Cardiac atrium fibroblast (primary cell): ENCODE data around the gene OR7C1. TPM values are rescaled to one million over a fixed set of nuclear protein-coding genes. Genes with fewer than 3 reads are reported as not detected.

Experiments
- total RNA-seq: library from RNA; depleted of rRNA; stranded (reverse); fragments of >200 nt; gene quantifications from 2 replicates; pipeline ENCODE4 v1.2.3, GENCODE V29; 2015

The OR7C1 gene
- total RNA-seq = not detected in 2 replicates

GRCh38 chr19:14835011-14835410 lies at the start of gene OR7C1, which contains the start of gene OR7A5:
TSS of gene OR7C1 (minus strand) at chr19:14835185. CDS start at chr19:14800136, 35,049 bp downstream.
TSS of gene OR7A5 (minus strand) at chr19:14835185. CDS start at chr19:14828241, 6,944 bp downstream.

GRCh38 chr19:14848822-14849221 lies 13.8 kb upstream of the OR7C1 start, which contains the start of gene OR7A10:
TSS of gene OR7A10 (minus strand) at chr19:14848922. CDS start at chr19:14841877, 7,045 bp downstream.

DNA sequence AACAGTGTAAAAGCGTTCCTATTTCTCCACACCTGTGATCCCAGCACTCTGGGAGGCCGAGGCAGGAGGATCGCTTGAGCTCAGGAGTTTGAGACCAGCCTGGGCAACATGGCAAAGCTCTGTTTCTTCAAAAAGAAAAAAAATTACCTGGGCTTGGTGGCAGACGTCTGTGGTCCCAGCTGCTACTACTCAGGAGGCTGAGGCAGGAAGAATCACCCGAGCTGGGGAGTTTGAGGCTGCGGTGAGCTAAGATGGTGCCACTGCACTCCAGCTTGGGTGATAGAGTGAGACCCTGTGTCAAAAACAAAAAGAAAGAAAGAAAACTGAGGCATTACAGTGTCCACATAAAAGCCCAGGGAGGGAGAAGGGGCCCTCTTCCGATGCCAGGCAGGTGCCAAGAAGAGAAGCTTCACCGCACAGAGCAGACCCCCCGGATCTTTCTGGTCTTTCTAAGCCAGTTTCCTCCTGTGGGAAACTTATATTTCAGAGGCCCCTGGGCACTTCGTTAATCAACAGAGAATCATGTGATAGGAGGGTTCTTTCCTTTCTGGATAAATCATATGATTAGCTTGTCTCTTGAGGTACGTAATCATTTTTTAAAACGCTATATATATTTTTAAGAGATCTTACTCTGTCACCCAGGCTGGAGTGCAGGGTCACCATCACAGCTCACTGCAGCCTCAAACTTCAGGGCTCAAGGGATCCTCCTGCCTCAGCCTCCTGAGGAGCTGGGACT lies 56.7 kb downstream of the OR7C1 start, which contains the start of gene ADGRE2:
Gene ADGRE2, minus strand, starts transcription at position 451 of the 736 bp plus-strand sequence. CDS start 1,804 bp downstream, outside the sequence.

Other genes with a start within 250 kb of the OR7C1 start
- gene ADGRE3, start 160.3 kb downstream of the OR7C1 start, total RNA-seq = not detected in 2 replicates
- 9.2 and 9.4 TPM in 2 replicates for gene ZNF333, start 145.1 kb downstream of the OR7C1 start, total RNA-seq
- 0.32 and 1.4 TPM in 2 replicates for gene ADGRE2, start 56.6 kb downstream of the OR7C1 start, total RNA-seq
- not detected in 2 replicates for gene OR7A5, start within 50 bp of the OR7C1 start, total RNA-seq
- not detected in 2 replicates for gene OR7A10, start 13.7 kb upstream of the OR7C1 start, total RNA-seq
- not detected in 2 replicates for gene OR7A17, start 50.9 kb upstream of the OR7C1 start, total RNA-seq
- not detected in 2 replicates for gene OR7C2, start 106.3 kb upstream of the OR7C1 start, total RNA-seq
- gene SLC1A6, start 144.7 kb upstream of the OR7C1 start, total RNA-seq = not detected in 2 replicates
- not detected in 2 replicates for gene CASP14, start 214.3 kb upstream of the OR7C1 start, total RNA-seq
- not detected in 2 replicates for gene OR1I1, start 247.0 kb upstream of the OR7C1 start, total RNA-seq